Myocyte (in vitro differentiated cells): ENCODE data around the gene CLIC3. TPM values are rescaled to one million over a fixed set of nuclear protein-coding genes. Genes with fewer than 3 reads are reported as not detected.
A peak's percentile ranks its signal among the peaks of the same experiment; 100 is the strongest.

ENCODE experiments used
- DNase-seq: peaks from one replicate; pipeline ENCODE4 v3.0.0-alpha.2; 2012; ENCODE audit warnings: low read depth
- total RNA-seq: library from RNA; depleted of rRNA; stranded (reverse); fragments of >200 nt; gene quantifications from 2 replicates; pipeline ENCODE4 v1.2.3, GENCODE V29; 2014

CLIC3 gene
- total RNA-seq, 1 donor from 2014 or later = not detected

DNA sequence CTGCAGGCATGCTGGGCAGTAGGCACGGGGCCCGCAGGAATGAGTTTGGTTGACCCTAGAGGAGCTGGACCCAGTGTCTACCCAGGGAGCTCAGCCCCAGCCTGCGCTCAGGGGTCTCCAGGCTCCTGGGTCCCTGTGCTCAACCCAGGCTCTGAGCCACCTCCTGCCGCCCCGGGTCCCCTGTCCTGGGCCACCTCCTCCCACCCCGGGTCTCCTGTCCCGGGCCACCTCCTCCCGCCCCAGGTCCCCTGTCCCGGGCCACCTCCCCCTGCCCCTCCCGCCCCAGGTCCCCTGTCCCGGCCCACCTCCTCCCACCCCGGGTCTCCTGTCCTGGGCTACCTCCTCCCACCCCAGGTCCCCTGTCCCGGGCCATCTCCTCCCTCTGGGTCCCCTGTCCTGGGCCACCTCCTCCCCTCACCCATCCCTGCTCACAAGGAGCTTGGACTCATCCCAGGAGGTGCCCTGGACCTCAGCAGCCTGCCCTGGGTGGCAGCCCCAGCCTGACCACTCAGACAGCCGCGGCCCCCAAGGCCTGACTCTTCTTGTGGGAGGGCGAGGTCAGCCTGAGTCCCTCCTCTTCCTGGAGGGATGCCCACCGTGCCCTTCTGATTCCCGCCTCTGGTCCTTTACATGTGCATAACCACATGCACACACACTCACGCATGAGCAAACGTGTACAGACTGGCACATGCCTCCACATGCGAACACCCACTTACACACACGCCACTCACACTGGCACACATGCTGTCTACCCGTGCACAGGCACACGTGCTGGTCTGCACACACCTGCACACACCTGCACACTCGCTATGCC, 41.9 kb downstream of the CLIC3 start:
- no peak for DNase-seq

- no peak for DNase-seq
Measured at GRCh38 chr9:136953771-136954269, 42.5 kb downstream of the CLIC3 start.

DNA sequence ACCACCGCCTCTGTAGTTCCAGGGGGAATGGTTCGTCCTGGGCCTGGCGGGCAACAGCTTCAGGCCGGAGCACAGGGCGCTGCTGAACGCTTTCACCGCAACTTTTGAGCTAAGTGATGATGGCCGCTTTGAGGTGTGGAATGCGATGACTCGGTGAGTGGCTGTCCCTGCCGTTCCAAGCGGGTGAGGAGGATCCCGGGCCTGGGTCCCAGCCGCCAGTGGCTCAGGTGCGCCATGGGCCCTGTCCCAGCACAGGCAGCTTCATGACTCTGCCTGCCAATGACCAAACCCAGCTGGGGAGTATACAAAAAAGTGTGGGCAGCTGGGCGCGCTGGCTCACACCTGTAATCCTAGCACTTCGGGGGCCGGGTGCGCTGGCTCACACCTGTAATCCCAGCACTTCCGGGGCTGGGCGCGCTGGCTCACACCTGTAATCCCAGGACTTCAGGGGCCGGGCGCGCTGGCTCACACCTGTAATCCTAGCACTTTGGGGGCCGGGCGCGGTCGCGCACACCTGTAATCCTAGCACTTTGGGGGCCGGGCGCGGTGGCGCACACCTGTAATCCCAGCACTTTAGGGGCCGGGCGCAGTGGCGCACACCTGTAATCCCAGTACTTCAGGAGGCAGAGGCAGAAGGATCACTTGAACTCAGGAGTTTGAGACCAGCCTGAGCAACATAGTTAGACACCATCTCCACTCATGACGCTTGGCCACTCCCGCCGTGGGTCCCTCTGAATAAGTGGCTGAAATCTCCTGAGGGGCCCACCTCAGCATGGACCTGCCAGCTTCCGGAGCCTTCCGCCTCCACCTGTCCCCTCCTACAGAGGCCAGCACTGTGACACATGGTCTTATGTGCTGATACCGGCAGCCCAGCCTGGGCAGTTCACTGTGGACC, 43.2 kb downstream of the CLIC3 start:
- DNase-seq = no peak

- no peak for DNase-seq
Measured at GRCh38 chr9:136952321-136952850, 44.0 kb downstream of the CLIC3 start.

DNA sequence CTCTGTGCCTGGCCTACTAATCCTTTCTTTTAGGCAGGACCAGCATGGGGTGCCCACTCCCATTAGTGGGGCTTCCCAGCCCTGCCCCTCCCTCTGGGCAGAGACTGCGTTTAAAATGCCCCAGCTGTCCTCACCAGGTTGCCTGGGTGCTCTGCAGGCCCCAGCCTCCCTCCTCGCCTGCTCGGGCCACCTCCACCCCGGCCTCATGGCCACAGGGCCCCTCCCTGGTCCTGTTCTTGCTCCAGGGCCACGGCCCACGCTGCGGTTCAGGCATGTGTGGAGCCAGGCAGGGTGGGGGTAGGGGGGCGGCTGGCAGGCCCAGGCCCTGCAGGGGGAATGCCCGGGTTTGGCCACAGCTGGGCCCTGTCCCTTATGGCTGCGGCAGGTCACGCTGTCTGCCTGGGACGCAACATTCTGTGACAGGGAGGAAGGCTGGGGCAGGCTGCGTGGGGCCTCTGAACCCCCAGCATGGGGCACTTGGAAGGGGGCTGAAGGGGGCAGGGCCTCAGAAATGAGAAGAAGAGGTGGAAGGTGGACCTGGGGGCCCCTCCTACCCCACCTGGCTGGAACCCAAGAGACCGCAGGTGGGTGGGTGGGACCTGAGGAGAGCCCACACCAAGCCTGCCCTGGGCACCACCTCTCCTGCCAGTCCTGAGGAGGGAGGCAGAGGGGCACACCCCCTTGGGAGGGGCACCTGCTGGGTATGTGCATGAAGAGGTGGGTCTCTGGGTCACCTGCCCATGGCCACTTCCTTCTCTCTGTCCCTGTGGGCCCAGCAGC, 44.6 kb downstream of the CLIC3 start, which contains the start of gene LCN12:
TSS of gene LCN12 (plus strand) at position 733 of the 780 bp plus-strand sequence. CDS start 55 bp downstream, outside the sequence.
- no peak for DNase-seq

GRCh38 chr9:136950656-136951276, 45.6 kb downstream of the CLIC3 start:
- DNase-seq = no peak

DNA sequence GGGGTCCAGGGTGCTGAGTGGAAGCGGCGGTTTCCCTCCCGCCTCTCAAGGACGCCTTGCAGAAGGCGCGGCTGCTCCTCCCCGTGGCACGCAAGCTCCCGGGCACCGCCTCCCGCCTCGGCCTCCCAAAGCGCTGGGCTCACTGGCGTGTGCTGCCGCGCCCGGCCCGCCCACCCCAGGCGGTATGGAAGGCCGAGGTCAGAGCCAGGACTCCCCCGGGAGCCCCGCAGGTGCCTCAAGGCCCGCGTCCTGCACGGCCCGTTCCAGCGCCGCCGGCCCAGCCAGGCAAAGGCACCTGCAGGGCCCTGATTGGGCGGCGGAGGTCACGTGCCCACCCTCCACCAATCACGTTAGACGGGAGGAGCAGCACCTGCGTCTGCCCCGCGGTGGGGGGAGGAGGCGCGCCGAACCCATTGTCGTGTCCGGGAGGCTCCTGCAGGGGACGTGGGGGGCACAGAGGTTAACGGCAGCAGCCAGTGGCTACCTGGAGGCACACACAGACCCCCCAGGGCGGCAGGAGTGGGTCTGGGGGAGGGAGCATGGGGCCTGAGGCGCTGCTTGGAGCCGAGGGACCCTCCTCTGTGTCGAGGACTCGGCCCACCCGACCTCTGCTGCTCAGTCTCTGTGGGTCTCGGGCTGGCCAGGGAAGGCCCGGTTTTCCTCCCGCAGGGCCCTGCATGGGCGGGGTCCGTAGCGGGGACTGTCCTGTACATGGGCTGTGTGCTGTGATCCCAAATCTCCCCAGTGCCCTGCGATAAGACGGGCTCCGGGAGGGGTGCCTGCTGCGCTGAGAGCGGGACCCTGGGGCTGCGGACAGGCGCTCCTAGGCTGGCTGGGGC, 46.3 kb downstream of the CLIC3 start:
- peak; percentile 90 for DNase-seq

- no peak for DNase-seq
Measured at GRCh38 chr9:136949239-136949816, 47.0 kb downstream of the CLIC3 start.

DNA sequence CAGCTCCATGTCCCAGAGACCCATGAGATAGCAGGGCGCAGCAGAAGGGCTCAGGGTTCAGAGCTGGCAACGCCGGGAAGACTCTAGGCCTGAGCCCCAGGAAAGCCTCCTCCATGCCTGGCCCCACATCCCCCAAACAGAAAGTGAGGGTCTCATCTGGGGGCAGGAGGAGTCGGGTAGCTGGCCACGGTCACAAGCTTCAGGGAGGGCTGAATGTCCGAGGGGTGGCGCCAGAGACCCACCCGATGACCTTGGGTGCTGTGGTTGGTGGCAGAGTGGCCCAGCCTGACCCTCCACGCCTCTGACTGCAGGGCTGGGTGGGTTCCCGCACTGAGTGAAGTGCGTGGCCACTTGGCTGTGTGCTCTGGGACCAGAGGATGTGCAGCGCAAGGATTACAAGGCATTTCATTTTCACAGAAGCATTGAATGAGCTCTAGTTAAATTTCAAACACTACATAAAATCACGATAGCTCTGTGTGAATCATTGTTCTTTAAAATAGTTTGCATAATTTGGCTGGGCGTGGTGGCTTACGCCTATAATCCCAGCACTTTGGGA, 48.3 kb downstream of the CLIC3 start:
- peak; percentile 74 for DNase-seq

DNA sequence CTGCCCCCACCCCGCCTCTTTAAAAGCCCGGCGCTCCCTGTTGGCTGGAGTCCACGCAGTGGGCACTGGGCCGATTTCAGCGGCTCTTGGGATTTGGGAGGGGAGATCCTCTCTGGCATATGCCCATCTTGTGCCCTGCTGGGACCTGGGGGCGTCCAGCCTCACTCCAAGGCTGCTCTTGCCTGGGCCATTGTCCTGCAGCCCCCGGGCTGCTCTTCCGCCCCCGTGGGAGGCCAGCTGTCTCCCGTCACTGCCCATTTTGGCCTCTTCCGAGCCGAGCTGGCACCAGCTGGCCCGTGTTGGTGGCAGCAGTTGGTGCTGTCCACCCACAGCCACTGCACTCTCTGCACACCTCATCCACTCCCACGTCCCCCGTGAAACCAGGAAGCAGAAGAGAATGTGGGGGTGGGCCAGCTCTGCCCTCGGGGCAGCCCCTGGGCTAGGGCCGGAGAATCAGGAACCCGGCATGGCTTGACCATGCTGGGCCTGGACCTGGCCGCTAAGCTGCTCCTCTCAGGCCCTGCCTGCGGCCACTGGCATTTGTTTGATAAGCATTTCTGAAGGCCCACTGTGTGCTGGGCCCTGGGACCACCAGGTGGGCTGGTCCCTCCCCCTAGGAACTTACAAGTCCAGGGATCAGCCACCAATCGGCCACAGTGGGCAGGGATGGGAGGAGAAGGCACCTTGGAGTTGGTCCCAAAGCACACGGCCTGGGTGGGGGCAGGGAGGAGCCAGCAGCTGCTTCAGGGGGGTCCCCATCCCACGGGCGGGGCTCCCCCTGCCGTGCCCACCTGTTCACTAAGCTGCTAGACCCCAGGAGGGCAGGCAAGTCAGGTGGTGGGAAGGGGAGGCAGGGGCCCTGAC, 49.1 kb downstream of the CLIC3 start:
- DNase-seq = peak; percentile 74

GRCh38 chr9:136946228-136947027, 49.9 kb downstream of the CLIC3 start:
- DNase-seq = no peak

DNA sequence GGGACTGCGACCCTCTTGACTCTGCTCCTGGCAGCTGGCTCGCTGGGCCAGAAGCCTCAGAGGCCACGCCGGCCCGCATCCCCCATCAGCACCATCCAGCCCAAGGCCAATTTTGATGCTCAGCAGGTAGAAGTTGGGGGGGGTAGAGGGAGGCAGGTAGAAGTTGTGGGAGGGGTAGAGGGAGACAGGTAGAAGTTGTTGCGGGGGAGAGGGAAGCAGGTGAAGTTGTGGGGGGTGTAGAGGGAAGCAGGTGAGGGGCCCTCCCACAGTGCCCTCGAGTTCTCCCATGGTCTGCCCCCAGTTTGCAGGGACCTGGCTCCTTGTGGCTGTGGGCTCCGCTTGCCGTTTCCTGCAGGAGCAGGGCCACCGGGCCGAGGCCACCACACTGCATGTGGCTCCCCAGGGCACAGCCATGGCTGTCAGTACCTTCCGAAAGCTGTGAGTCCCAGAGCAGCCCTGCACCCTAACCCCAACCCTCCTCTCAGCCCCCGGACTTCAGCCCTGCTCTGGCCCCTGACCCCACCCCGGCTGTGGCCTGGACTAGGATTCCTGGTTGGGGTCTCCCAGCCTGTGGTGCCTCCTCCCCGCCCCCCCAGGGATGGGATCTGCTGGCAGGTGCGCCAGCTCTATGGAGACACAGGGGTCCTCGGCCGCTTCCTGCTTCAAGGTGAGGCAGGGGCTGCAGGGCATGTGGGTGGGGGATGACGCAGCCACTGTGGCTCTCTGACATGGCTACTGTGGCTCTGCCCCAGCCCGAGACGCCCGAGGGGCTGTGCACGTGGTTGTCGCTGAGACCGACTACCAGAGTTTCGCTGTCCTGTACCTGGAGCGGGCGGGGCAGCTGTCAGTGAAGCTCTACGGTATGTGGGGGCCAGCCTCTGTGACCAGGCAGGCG, 50.8 kb downstream of the CLIC3 start:
- no peak for DNase-seq
